Activated CD4-positive, alpha-beta T cell treated with anti-CD3 and anti-CD28 coated beads, Interleukin-10, Interleukin-2, amounts not matched to agents 100 ng/mL and 50 ng/mL, durations not matched to agents 16 hours and 8 hours (primary cell): ENCODE measurements around the gene NFATC3.

Experiments
- DNase-seq: peaks from one replicate; pipeline ENCODE4 v3.0.0-alpha.2; 2020

Gene NFATC3

GRCh38 chr16:68194251-68194650 is 109.1 kb downstream of the NFATC3 start:
- no peak for DNase-seq

DNA sequence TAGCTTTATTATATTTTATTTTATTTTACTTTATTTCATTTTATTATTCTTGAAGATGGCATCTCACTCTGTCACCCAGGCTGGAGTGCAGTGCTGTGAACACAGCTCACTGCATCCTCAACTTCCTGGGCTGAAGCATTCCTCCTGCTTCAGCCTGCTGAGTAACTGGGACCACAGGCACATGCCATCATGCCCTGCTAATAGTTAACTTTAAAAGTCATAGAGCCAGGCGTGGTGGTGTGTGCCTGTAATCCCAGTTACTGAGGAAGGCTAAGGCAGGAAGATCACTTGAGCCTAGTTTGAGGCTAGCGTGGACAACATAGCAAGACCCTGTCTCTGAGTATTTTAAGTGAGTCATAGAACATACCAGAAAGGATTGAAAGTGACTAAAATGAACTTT is 112.1 kb downstream of the NFATC3 start:
- DNase-seq = no peak

- no peak for DNase-seq
Observed at GRCh38 chr16:68200088-68200783, 115.1 kb downstream of the NFATC3 start.

GRCh38 chr16:68202091-68202519 is 116.9 kb downstream of the NFATC3 start:
- no peak for DNase-seq

DNA sequence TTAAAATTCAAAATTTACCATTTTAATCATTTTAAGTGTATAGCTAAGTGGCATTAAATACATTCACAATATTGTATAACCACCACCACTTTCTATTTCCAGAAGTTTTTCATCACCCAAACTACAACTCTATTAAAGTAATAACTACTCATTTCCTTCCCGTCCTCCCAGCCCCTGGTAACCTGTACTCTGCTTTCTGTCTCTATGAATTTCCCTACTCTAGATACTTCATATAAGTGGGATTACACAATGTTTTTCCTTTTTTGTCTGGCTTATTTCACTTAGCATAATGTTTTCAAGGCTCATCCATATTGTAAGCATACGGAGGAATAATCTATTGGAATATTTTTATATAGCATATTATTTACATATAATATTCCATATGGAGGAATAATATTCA is 121.1 kb downstream of the NFATC3 start:
- DNase-seq = no peak

DNA sequence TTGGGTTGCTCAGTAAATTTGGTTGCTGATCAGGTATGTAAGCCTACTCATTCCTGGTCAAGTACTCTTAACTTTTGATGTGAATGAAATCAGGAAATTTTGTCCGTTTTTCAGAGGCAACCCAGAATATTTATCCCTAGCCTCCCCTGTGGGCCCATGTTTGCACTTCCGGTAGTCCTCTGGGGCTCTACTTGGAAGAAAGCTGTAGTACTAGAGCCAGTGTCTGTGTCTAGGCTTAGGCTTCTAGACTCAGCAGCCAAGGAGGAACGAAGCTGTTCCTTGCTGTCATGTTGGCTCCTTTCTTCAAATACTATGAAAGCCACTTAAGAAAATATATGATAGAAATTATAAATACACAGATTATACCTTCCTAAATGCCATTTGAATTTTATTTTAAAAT is 129.6 kb downstream of the NFATC3 start:
- DNase-seq = no peak

DNA sequence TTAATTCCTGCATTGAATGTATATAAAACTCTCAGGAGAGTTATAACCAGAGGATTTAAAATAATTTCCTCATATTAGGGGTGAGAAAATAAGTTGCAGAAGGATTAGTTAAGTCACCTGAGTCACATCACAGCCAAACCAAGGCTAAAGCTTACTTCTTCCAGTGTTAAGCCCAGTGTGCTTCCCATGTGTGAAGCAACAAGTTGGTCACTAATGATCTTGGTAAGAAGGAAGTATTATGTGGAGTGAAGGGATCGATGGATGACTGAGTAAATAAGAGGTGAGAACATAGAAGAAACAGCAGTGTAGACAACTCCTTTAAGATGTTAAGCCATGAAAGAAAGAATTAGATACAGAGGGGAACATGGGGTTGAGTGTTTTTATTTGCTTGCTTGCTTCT is 130.1 kb downstream of the NFATC3 start:
- DNase-seq = no peak

DNA sequence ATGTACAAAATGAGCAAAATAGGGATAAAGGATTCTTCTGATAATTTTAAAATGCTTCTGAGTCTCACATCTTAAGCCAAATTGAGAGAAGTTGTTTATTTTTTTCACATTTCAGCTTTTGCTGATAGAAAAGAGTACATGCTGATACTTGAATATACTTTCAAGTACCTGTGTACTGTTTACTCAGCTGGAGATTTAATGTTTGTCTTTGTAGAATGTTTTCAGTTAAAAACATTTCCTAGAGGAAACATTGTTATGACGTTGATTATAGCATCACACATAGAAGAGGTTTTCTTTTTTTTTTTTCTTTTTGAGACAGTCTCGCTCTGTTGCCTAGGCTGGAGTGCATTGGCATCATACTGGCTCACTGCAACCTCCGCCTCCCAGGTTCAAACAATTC is 131.1 kb downstream of the NFATC3 start:
- no peak for DNase-seq

DNA sequence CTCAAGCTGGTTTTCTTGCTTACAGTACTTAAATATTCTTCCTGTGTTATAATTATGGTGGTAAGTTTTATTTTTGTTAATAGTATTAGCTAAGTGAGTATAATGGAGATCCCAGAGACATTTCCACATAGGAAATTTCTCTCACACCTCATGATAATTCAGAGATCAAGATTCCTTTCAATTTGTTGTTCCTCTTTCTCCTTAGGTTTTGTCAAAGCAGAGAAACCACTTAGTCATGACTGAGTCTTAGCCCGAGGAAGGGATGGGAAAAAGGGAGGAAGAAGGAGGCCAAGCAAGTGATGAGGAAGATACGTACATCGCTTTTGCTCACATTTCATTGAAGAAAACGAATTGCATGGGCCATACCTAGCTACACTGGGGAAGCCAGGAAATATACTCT is 132.3 kb downstream of the NFATC3 start:
- no peak for DNase-seq

DNA sequence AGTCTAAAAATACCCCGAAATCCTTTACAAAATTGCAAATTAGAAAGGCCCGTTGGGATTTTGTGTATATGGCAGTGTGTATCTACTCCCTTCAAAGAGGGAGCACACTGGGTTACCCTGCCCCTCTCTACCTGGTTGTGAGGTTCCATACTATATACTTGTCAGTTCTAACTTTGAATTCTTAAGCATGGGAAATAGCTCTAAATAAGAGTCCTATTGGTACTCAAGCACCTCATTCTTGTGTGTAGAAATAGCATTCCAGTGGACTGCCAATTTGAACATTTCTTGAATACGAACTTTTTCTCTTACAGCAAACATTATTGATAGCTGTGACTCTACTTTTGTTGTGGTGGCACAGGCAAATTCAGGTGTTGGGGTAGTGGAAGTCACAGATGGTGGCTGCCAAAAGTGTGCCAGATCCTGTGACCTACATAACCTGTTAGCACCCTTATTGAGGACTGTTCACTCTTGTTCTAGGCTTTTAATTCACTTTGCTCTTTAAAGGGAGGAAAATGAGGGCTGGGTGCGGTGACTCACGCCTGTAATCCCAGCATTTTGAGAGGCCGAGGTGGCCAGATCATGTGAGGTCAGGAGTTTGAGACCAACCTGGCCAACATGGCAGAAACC is 134.7 kb downstream of the NFATC3 start:
- DNase-seq = no peak

GRCh38 chr16:68223072-68223471 is 137.9 kb downstream of the NFATC3 start:
- no peak for DNase-seq

GRCh38 chr16:68226116-68226515 is 140.9 kb downstream of the NFATC3 start:
- no peak for DNase-seq

- DNase-seq = peak; percentile 43
Observed at GRCh38 chr16:68227183-68227793, 142.1 kb downstream of the NFATC3 start.

DNA sequence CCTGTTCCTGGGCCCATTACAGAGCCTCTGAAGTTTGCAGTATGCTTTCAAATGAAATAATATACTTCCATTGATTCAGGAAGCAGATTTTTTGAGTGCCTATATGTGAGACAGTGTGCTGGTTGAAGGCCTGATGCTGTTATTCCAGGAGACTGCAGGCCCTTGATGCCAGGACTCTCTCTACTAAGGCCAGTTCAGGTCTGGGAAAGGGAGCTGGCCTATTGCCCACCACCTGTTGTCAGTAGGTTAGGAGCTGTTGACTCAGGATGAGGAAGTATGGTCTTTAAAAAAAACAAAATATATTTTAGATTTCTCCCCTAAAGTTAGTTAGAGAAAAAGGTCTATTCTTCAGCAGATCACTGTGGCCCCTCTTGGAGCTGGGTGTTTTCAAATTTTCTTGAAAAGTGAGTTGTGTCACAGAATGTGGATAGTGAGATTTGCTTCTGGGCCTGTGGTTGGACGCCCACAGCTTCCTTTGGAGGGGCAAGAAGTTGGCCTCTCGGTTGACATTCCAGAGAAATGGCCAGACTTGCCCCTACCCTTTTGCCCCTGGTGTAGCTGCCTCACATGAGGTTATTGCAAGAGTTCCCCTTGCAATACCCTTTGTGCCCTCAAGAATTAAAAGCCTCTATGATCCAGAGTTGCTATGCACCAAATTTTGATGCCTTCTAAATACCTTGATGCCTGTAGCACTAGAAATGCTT is 142.8 kb downstream of the NFATC3 start:
- DNase-seq = no peak

DNA sequence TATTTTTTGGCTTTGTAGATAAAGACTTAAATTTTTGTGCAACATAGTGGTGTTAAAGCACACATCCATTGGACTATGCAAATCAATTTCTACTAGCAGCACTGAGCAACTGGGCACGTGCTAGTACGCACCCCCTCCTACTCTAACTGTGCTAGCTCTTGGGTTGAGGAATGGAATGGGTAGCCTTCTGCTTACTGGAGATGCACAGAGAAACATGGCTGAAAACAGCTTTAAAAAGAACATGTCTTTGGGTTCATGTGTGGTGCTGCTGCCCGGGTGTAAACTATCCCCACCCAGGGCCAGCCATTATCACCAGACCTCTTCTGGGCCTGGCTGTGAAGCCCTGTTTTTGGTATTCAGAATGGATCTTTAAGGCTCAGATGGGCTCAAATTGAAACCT is 143.5 kb downstream of the NFATC3 start:
- DNase-seq = no peak

DNA sequence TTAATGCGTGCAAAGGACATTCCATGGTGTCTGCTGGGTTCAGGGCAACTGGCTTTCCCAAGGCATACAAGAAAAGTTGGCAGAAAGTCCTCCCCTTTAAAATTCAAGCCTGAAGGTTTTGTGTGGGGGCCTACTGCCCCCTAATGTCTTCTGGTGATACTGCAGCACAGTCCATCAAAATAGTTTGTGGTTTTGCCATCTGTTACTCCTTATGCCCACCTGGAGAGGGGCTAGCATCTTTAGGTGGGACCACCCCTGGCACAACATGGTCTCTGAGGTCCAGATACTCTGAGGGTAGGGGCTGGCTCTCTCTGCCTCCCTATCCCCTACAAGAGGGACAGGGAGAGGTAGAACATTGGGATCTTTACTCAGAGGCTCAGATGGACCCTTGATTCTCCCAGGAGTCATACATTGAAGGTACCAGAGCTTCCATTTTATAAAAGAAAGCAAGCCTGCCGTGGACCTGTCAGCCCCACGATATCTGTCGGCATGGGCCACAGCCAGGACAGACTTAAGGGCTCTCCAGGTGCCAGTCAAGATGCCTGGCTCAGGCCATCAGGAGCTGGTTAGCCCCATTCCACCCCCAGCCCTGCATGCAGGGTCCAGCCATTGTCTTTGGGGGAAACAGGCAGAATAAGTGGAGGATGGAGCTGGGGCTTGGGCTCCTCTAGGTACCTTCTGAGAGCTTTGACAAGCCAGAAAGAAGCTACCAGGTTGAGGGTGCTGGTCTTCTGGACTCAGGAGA is 144.4 kb downstream of the NFATC3 start:
- peak; percentile 47 for DNase-seq

DNA sequence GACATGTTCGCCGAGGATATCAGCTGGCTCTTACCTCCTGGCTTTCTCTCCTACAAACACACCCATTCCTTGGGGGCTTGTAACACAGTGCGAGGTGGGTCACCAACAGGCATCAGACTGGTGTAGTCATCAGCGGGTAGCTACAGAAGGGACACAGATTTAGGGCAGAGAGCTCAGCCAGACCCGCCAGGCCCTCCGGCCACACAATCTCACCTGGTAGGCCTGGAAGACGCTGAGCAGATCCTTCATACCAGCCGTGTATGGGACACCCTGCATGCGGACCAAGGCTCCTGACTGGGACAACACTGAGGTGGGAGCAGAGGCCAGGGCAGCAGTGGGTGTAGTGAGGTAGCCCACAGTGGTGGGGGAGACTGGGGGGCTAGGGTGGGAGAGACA is 145.0 kb downstream of the NFATC3 start:
- no peak for DNase-seq

DNA sequence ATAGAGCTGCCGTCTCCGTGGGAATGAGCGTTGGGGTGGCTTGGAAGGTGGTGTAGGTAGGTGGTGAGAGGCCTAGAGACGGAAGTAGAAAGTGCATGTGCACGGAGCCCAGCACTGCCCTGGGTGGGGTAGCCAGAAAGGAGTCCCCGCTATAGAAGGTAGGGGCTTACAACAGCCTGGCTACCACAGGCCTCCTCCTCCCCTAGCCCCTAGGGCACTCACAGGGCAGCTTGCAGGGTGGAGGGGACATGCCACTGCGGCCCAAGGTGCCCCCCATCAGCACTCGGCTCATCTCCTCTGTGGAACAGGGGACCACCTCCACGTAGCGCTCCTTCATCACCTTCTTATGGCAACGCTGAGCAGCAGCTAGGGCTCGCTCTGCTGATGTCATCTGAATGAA is 145.8 kb downstream of the NFATC3 start:
- DNase-seq = no peak

GRCh38 chr16:68231384-68232136 is 146.4 kb downstream of the NFATC3 start:
- DNase-seq = no peak

- DNase-seq = no peak
Observed at GRCh38 chr16:68232335-68232734, 147.2 kb downstream of the NFATC3 start.

GRCh38 chr16:68233085-68233834 is 148.1 kb downstream of the NFATC3 start:
- no peak for DNase-seq

GRCh38 chr16:68233835-68234187 is 148.6 kb downstream of the NFATC3 start:
- no peak for DNase-seq
